HCT116 (cell line): Measurements from ENCODE around the gene KRCC1. TPM values are rescaled to one million over a fixed set of nuclear protein-coding genes. Genes with fewer than 3 reads are reported as not detected.
"Not testable (repeated sequence)": the region's sequence is repeated elsewhere in the genome, so short reads cannot be mapped to it uniquely, and the experiment has no call there.

Experiments
- ATAC-seq: fragments of 200-7000 bp; cut with Tn5 transposase; 2 replicates; pipeline ENCODE4 v1.9.1; 2020; ENCODE audit warnings: mild to moderate bottlenecking, moderate library complexity
- BruUV-seq: library from RNA; stranded (reverse); fragments of 400-500 nt; replicated peaks from 2 replicates; lab custom pipeline; 2021; lab: Mats Ljungman, UMichigan
- CTCF ChIA-PET: fragments of 300-600 bp; sonication (Branson Sonifier 250); formaldehyde crosslinking; loops from one replicate; lab custom pipeline; 2021; ENCODE audit warnings: antibody characterized with exemption; lab: Charles Lee
- POLR2A ChIA-PET: fragments of 300-600, 350-600 bp; sonication (Branson Sonifier 250); formaldehyde crosslinking; loops from one replicate; lab custom pipeline; 2021; ENCODE audit warnings: antibody characterized with exemption; lab: Charles Lee
- RAD21 ChIA-PET, 2 experiments: fragments of 300-600 bp; sonication (Branson Sonifier 250); formaldehyde crosslinking; loops; one replicate each; lab custom pipeline; 2023; ENCODE audit warnings: low total read pairs in 2 of 2; ENCODE audit not compliant: uncharacterized antibody in 2 of 2, unreplicated experiment in 2 of 2, low non-redundant PET in 1 of 2; lab: Charles Lee
- DNase-seq: peaks from one replicate; pipeline ENCODE4 v3.0.0-alpha.2; 2010; ENCODE audit warnings: low read depth, low spot score
- H2AFZ ChIP-seq: fragments of 200-600 bp; shearing (Covaris generic), sonication (generic); 2 replicates; pipeline ENCODE4 v1.6.1; 2017; ENCODE audit warnings: low read depth, mixed run types, mixed read lengths, antibody characterized with exemption, low read length; ENCODE audit not compliant: poor library complexity, severe bottlenecking
- H3K27ac ChIP-seq: 2 replicates; pipeline ENCODE4 v1.5.1; 2012; ENCODE audit warnings: low read depth, low read length
- H3K27me3 ChIP-seq: fragments of 200-600 bp; sonication (generic); 2 replicates; pipeline ENCODE4 v1.6.1; 2016; ENCODE audit warnings: mixed run types, low read length, mixed read lengths; ENCODE audit not compliant: insufficient read depth
- H3K36me3 ChIP-seq, 2 experiments: fragments of 200-500 bp in 1 of 2; fragments of 200-600 bp in 1 of 2; sonication (Bioruptor generic) in 1 of 2; sonication (generic) in 1 of 2; 2 replicates each; pipeline versions ENCODE4 v1.5.1 to v1.6.1; 2014 to 2016; ENCODE audit warnings: low read length in 2 of 2, inconsistent platforms in 1 of 2, mixed read lengths in 1 of 2, mixed run types in 1 of 2; ENCODE audit not compliant: insufficient read depth in 2 of 2, control insufficient read depth in 1 of 2
- H3K4me1 ChIP-seq, 2 experiments: fragments of 200-600 bp in 1 of 2; sonication (generic) in 1 of 2; 2 replicates each; pipeline versions ENCODE4 v1.5.1 to v1.6.1; 2012 to 2017; ENCODE audit warnings: low read length in 2 of 2, inconsistent platforms in 1 of 2, mild to moderate bottlenecking in 1 of 2, mixed read lengths in 1 of 2, mixed run types in 1 of 2, moderate library complexity in 1 of 2; ENCODE audit not compliant: insufficient read depth in 2 of 2, control insufficient read depth in 1 of 2
- H3K4me2 ChIP-seq: fragments of 200-600 bp; sonication (generic); 2 replicates; pipeline ENCODE4 v1.6.1; 2017; ENCODE audit warnings: mixed run types, low read length, mixed read lengths
- H3K4me3 ChIP-seq, 2 experiments: fragments of 200-600 bp in 1 of 2; sonication (generic) in 1 of 2; replicated peaks in 1 of 2; 2 replicates each; pipeline ENCODE4 v1.5.1; 2011 to 2016; ENCODE audit warnings: low read length in 2 of 2, control low read depth in 1 of 2, low read depth in 1 of 2, mild to moderate bottlenecking in 1 of 2, mixed read lengths in 1 of 2, mixed run types in 1 of 2
- H3K79me2 ChIP-seq: fragments of 200-600 bp; sonication (generic); 2 replicates; pipeline ENCODE4 v1.6.1; 2017; ENCODE audit warnings: mild to moderate bottlenecking, mixed run types, low read length, moderate library complexity, mixed read lengths; ENCODE audit not compliant: insufficient read depth
- H3K9ac ChIP-seq: fragments of 200-600 bp; sonication (generic); 2 replicates; pipeline ENCODE4 v1.6.1; 2016; ENCODE audit warnings: low read length, mixed read lengths
- H3K9me2 ChIP-seq: fragments of 200-600 bp; sonication (generic), shearing (Covaris generic); 2 replicates; pipeline ENCODE4 v1.6.1; 2017; ENCODE audit warnings: mixed run types, mild to moderate bottlenecking, moderate library complexity; ENCODE audit not compliant: insufficient read depth
- H3K9me3 ChIP-seq, 2 experiments: fragments of 200-500 bp in 1 of 2; fragments of 200-600 bp in 1 of 2; sonication (Bioruptor generic) in 1 of 2; sonication (generic) in 1 of 2; 2 replicates each; pipeline ENCODE4 v1.6.1; 2014 to 2017; ENCODE audit warnings: low read length in 2 of 2, mixed read lengths in 2 of 2, inconsistent platforms in 1 of 2, low read depth in 1 of 2, mild to moderate bottlenecking in 1 of 2, mixed run types in 1 of 2, moderate library complexity in 1 of 2; ENCODE audit not compliant: control insufficient read depth in 1 of 2, insufficient read depth in 1 of 2
- H4K20me1 ChIP-seq: fragments of 200-600 bp; sonication (generic), shearing (Covaris generic); 2 replicates; pipeline ENCODE4 v1.6.1; 2017; ENCODE audit warnings: mixed run types, mild to moderate bottlenecking, moderate library complexity; ENCODE audit not compliant: insufficient read depth
- intact Hi-C: fragments of 100-400 bp; cut with micrococcal nuclease; formaldehyde crosslinking; loops from 2 replicates; pipeline ENCODE4 v1.10.0; 2022
- total RNA-seq: library from RNA; stranded (reverse); gene quantifications from one replicate; pipeline ENCODE4 v1.2.1, GENCODE V29; 2021; ENCODE audit not compliant: unreplicated experiment

The KRCC1 gene
- total RNA-seq, 1 experiment from 2014 or later, result 5.8 TPM

GRCh38 chr2:87994304-87994850 is 61.2 kb downstream of the KRCC1 start:
- H3K4me1 ChIP-seq, BruUV-seq, POLR2A ChIA-PET: not testable (repeated sequence)

DNA sequence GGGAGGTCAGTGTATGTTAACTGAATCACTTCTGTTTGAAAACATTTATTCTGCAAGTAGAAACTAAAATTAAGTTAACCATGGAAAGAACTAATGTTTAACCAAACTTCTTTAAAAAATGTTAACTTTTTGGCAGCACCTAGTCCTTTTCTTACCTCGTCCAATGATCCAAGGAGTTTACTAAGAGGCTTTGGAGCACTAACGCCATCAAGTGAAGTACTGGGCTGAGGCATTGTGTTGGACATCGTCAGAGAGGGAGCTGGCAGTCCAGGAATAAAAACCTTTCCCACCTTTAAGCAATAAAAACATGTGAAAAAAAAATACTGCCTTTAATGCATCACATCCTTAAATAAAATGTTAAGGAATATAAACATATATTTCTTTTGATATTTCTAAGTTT is 63.0 kb downstream of the KRCC1 start:
- H3K4me1 ChIP-seq, H3K9me2 ChIP-seq, H4K20me1 ChIP-seq, H3K36me3 ChIP-seq, H2AFZ ChIP-seq, H3K9ac ChIP-seq, H3K4me3 ChIP-seq, BruUV-seq, H3K27me3 ChIP-seq, POLR2A ChIA-PET, H3K79me2 ChIP-seq, DNase-seq, H3K9me3 ChIP-seq, CTCF ChIA-PET, H3K27ac ChIP-seq, intact Hi-C loops, H3K4me2 ChIP-seq: not testable (repeated sequence)
- RAD21 ChIA-PET, result interaction anchor here in 1 of 2 experiments (0.7 kb wide), 1 partner anchor 140 kb away, joined by 4 read pairs; no protein-coding TSS in a partner anchor
- ATAC-seq, result peak; percentile 44; the same call in 1 of the 2 replicates

More at GRCh38 chr2:87994304-87994850, 61.2 kb downstream of the KRCC1 start:
- H3K9ac ChIP-seq, intact Hi-C loops, DNase-seq, H3K4me3 ChIP-seq, H4K20me1 ChIP-seq, H3K4me2 ChIP-seq, CTCF ChIA-PET, H3K27me3 ChIP-seq, RAD21 ChIA-PET, H2AFZ ChIP-seq, H3K79me2 ChIP-seq, H3K36me3 ChIP-seq, H3K9me2 ChIP-seq, ATAC-seq, H3K27ac ChIP-seq, H3K9me3 ChIP-seq: not testable (repeated sequence)

DNA sequence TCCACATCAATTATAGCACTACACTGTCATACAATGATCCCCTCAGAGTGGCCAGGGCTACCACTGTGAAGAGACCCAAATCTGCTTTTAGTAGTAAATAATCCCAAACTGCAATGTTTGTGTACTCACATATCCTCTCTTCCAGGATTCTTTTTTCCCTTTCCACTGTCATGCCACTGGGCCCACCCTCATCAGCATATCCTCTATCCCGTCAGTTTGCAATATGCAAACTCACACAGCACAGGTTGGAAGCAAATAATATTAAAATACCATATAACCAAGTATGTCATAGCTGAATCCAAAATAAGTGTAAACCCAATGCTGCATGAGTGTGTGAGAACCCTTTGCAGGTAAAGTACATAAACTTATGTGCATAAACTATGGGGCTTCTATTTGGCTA is 68.1 kb downstream of the KRCC1 start:
- POLR2A ChIA-PET, H3K27ac ChIP-seq, H3K36me3 ChIP-seq, H3K27me3 ChIP-seq, H3K9me2 ChIP-seq, intact Hi-C loops, H3K4me3 ChIP-seq, H4K20me1 ChIP-seq, H3K9me3 ChIP-seq, CTCF ChIA-PET, RAD21 ChIA-PET, H3K9ac ChIP-seq, H3K4me1 ChIP-seq, H3K4me2 ChIP-seq, DNase-seq, ATAC-seq, H3K79me2 ChIP-seq, H2AFZ ChIP-seq, BruUV-seq: not testable (repeated sequence)

- CTCF ChIA-PET, H4K20me1 ChIP-seq, ATAC-seq, H3K27me3 ChIP-seq, H3K27ac ChIP-seq, H3K9me3 ChIP-seq, H3K9ac ChIP-seq, POLR2A ChIA-PET, DNase-seq, H3K4me3 ChIP-seq, H3K9me2 ChIP-seq, RAD21 ChIA-PET, intact Hi-C loops, H3K36me3 ChIP-seq, H3K4me1 ChIP-seq, H2AFZ ChIP-seq, BruUV-seq, H3K4me2 ChIP-seq, H3K79me2 ChIP-seq: not testable (repeated sequence)
These were observed 69.7 kb downstream of the KRCC1 start for GRCh38 chr2:87985902-87986301.
